GM10847 (cell line): ENCODE results near the gene RPL26.

Source experiments
- POLR2A ChIP-seq: IDR thresholded peaks from 2 replicates; pipeline ENCODE4 v1.6.1; 2011; ENCODE audit not compliant: insufficient read length; ENCODE audit errors: extremely low read depth

Gene RPL26

GRCh38 chr17:8383143-8383822 is at the start of gene RPL26:
TSS of gene RPL26 (minus strand) at chr17:8383193. CDS start at chr17:8382310, 883 bp downstream.
- TF ChIP-seq POLR2A, result peak; percentile 96

- TF ChIP-seq POLR2A, result no peak
Observed at GRCh38 chr17:8430966-8431365, 48.0 kb upstream of the RPL26 start.

- TF ChIP-seq POLR2A, result no peak
Observed at GRCh38 chr17:8426802-8427201, 43.8 kb upstream of the RPL26 start.

- no peak for TF ChIP-seq POLR2A
Observed at GRCh38 chr17:8426094-8426720, 43.2 kb upstream of the RPL26 start.

- TF ChIP-seq POLR2A, result no peak
Observed at GRCh38 chr17:8421571-8421970, 38.6 kb upstream of the RPL26 start.

- TF ChIP-seq POLR2A, result no peak
Observed at GRCh38 chr17:8420041-8420934, 37.3 kb upstream of the RPL26 start.

GRCh38 chr17:8419305-8419704 is 36.3 kb upstream of the RPL26 start:
- no peak for TF ChIP-seq POLR2A

GRCh38 chr17:8418471-8418870 is 35.5 kb upstream of the RPL26 start:
- no peak for TF ChIP-seq POLR2A

GRCh38 chr17:8417806-8418205 is 34.8 kb upstream of the RPL26 start:
- TF ChIP-seq POLR2A, result no peak

- no peak for TF ChIP-seq POLR2A
Observed at GRCh38 chr17:8413938-8414337, 30.9 kb upstream of the RPL26 start.

GRCh38 chr17:8413328-8413727 is 30.3 kb upstream of the RPL26 start:
- no peak for TF ChIP-seq POLR2A

- no peak for TF ChIP-seq POLR2A
Observed at GRCh38 chr17:8412089-8412488, 29.1 kb upstream of the RPL26 start.

- TF ChIP-seq POLR2A, result no peak
Observed at GRCh38 chr17:8410883-8411238, 27.9 kb upstream of the RPL26 start.

GRCh38 chr17:8409966-8410882 is 27.2 kb upstream of the RPL26 start:
- TF ChIP-seq POLR2A, result no peak

GRCh38 chr17:8408371-8408770 is 25.4 kb upstream of the RPL26 start:
- TF ChIP-seq POLR2A, result no peak
